ENCODE results near the gene FGF1. TPM values are rescaled to one million over a fixed set of nuclear protein-coding genes. Genes with fewer than 3 reads are reported as not detected.
"Not testable (repeated sequence)": the region's sequence is repeated elsewhere in the genome, so short reads cannot be mapped to it uniquely, and the experiment has no call there.

The FGF1 gene
- total and polyA plus RNA-seq, 5 donors = 23.1 to 39.2 (median 28.7) TPM

GRCh38 chr5:142657446-142657845 lies 28.4 kb downstream of the FGF1 start:
- ATAC-seq (no peak), DNase-seq (no peak)
- 91% methylated on average over 8 of the region's 8 CpGs for WGBS
- Histone ChIP-seq H3K4me3 (ENCODE audit: low read length) (no peak overlapping the region), H3K27ac (ENCODE audit: low read length) (no peak overlapping the region), H3K27me3 (ENCODE audit: control insufficient read depth, insufficient read depth) (no peaks in the 10 kb centered on the region), H3K4me1 (ENCODE audit: control insufficient read depth, insufficient read depth, low read length) (peaks cover 8% of the 10 kb centered on the region), H3K9me3 (ENCODE audit: control insufficient read depth, low read length) (no peaks in the 10 kb centered on the region)
- intact Hi-C loops (cut with DNase I) = loop anchor here in 1 of 4 donors (5.0 kb wide), 1 partner anchor 40 kb away; no protein-coding TSS in a partner anchor

DNA sequence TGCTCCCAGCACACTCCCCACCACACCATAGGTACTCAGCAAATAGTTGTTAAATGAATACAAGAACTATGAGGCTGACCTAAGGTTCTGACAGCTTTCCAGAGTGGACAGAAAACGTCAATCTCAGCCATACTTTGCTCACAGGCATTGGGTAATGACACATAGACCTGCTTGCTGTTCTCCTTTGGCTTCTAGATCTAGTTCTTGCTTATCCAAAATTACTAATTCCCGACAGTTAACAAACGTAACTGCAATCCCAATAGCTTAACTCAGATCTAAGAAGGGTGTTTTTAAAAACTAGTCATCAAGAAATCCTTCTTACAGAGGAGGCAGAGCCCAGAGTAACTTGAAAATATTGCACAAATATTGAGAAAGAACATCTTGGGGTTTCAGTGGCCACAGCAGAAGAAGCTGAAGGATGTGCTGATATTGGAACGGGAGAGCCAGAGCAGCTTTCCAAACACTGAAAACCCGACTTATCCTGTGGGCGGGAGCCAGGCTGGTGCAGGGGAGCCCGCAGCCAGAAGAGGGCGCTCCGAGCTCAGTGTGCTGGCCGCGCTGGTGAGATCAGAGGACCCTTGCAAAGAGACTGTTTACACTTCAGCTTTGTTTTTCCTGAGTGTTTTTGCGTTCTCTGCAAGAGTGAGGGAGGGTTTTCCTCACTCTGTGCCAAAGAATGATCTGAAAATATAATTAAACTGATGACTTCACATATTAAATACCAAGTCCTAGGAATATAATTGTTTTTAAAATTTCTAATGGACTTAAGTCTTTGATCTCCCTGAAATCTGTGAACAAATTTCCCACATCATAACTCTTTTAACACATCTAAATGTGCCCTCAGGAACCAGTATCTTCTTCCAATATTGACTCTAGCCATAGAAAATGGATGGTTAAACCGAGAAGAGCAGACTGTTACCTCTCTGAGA lies 30.3 kb downstream of the FGF1 start:
- Histone ChIP-seq H3K9me3 (ENCODE audit: control insufficient read depth, low read length) (no peaks in the 10 kb centered on the region), H3K4me3 (ENCODE audit: low read length) (no peak overlapping the region), H3K27me3 (ENCODE audit: control insufficient read depth, insufficient read depth) (no peaks in the 10 kb centered on the region), H3K4me1 (ENCODE audit: control insufficient read depth, insufficient read depth, low read length) (peaks cover 8% of the 10 kb centered on the region), H3K27ac (ENCODE audit: low read length) (peak overlapping the region; percentile 78)
- peak; percentile 93 to 95 for ATAC-seq
- 15% methylated on average over 13 of the region's 13 CpGs for WGBS
- peak; percentile 85 to 97 (median 95) for DNase-seq
- intact Hi-C loops (cut with DNase I) = loop anchor here (2.0 to 5.0 kb wide), 3 partner anchors 42 to 47 kb away; no protein-coding TSS in a partner anchor

GRCh38 chr5:142654578-142655058 lies 31.3 kb downstream of the FGF1 start:
- DNase-seq (peak in 2 of 3 donors; percentile 54 to 64), ATAC-seq (peak; percentile 17 to 53)
- Histone ChIP-seq H3K4me3 (ENCODE audit: low read length) (no peak overlapping the region), H3K27ac (ENCODE audit: low read length) (peak overlapping the region; percentile 60), H3K9me3 (ENCODE audit: control insufficient read depth, low read length) (no peaks in the 10 kb centered on the region), H3K27me3 (ENCODE audit: control insufficient read depth, insufficient read depth) (no peaks in the 10 kb centered on the region), H3K4me1 (ENCODE audit: control insufficient read depth, insufficient read depth, low read length) (peaks cover 5% of the 10 kb centered on the region)
- 33% methylated on average over 8 of the region's 8 CpGs for WGBS
- intact Hi-C loops (cut with DNase I) = loop anchor here (2.0 to 5.0 kb wide), 4 partner anchors 42 to 48 kb away; no protein-coding TSS in a partner anchor

- Histone ChIP-seq H3K4me3 (ENCODE audit: low read length) (no peak overlapping the region), H3K4me1 (ENCODE audit: control insufficient read depth, insufficient read depth, low read length) (peaks cover 5% of the 10 kb centered on the region), H3K27me3 (ENCODE audit: control insufficient read depth, insufficient read depth) (no peaks in the 10 kb centered on the region), H3K9me3 (ENCODE audit: control insufficient read depth, low read length) (no peaks in the 10 kb centered on the region), H3K27ac (ENCODE audit: low read length) (no peak overlapping the region)
- 92% methylated on average over 7 of the region's 7 CpGs for WGBS
- intact Hi-C loops (cut with DNase I) = loop anchor here in 2 of 4 donors (5.0 kb wide), 1 partner anchor 41 kb away; no protein-coding TSS in a partner anchor
- no peak for DNase-seq
- ATAC-seq = no peak
Measured at GRCh38 chr5:142653321-142653720, 32.6 kb downstream of the FGF1 start.

DNA sequence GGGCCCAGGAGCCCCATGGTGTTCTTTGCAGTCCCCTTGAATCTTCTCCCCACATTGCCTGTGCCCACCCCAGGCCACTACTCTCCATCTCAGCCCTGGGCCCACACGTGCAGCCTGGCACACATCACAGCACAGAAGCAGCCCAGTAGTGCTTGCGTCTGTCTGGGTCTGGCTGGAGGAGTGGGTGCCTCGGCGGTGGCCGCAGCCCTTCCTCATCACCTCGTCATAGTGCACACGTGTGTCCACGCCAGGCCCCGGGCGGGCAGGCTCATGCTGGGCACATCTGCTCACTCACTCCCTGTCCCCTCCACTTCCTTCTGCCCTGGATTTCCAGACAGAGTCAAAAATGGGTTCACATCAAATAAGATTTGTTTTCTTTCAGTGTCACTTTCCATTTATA lies 33.3 kb downstream of the FGF1 start:
- ATAC-seq = no peak
- DNase-seq = no peak
- H3K9me3 ChIP-seq (ENCODE audit: control insufficient read depth, low read length) = no peaks in the 10 kb centered on the region
- H3K27ac ChIP-seq (ENCODE audit: low read length) = no peak overlapping the region
- H3K4me3 ChIP-seq (ENCODE audit: low read length) = no peak overlapping the region
- WGBS = 83% methylated on average over 10 of the region's 10 CpGs
- peaks cover 5% of the 10 kb centered on the region for H3K4me1 ChIP-seq (ENCODE audit: control insufficient read depth, insufficient read depth, low read length)
- intact Hi-C loops (cut with DNase I) = loop anchor here in 2 of 4 donors (5.0 kb wide), 1 partner anchor 40 kb away; no protein-coding TSS in a partner anchor
- H3K27me3 ChIP-seq (ENCODE audit: control insufficient read depth, insufficient read depth) = no peaks in the 10 kb centered on the region

DNA sequence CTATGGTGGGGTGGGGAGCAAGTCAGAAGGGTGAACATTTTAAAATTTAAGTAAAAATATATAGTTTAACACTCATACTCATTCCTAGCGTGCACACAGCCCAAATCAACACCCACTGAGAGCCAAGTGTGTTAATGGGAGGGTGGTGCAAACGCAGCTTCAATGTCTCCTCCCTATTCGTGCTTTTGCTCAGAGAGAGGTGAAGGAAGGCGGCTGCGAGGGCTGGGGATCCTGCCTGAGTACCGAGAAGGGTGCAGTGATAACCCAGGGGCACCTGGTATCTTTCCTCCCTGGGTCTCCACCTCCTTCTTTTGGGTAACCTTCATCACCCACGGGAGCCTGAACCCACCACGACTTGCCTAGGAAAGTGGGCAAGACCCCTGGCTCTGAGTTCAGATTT lies 35.0 kb downstream of the FGF1 start:
- Histone ChIP-seq H3K4me3 (ENCODE audit: low read length) (no peak overlapping the region), H3K4me1 (ENCODE audit: control insufficient read depth, insufficient read depth, low read length) (peaks cover 5% of the 10 kb centered on the region), H3K27me3 (ENCODE audit: control insufficient read depth, insufficient read depth) (no peaks in the 10 kb centered on the region), H3K9me3 (ENCODE audit: control insufficient read depth, low read length) (no peaks in the 10 kb centered on the region), H3K27ac (ENCODE audit: low read length) (no peak overlapping the region)
- intact Hi-C loops (cut with DNase I) = loop anchor here in 2 of 4 donors (5.0 kb wide), 1 partner anchor 39 kb away; no protein-coding TSS in a partner anchor
- DNase-seq = no peak
- WGBS = 73% methylated on average over 8 of the region's 8 CpGs
- no peak for ATAC-seq

- H3K27ac ChIP-seq (ENCODE audit: low read length) = no peak overlapping the region
- H3K9me3 ChIP-seq (ENCODE audit: control insufficient read depth, low read length) = no peaks in the 10 kb centered on the region
- intact Hi-C loops (cut with DNase I) = loop anchor here in 2 of 4 donors (5.0 kb wide), 1 partner anchor 38 kb away; no protein-coding TSS in a partner anchor
- H3K27me3 ChIP-seq (ENCODE audit: control insufficient read depth, insufficient read depth) = no peaks in the 10 kb centered on the region
- 72% methylated on average over 3 of the region's 3 CpGs for WGBS
- ATAC-seq = no peak
- peaks cover 3% of the 10 kb centered on the region for H3K4me1 ChIP-seq (ENCODE audit: control insufficient read depth, insufficient read depth, low read length)
- DNase-seq = no peak
- no peak overlapping the region for H3K4me3 ChIP-seq (ENCODE audit: low read length)
Measured at GRCh38 chr5:142650060-142650459, 35.8 kb downstream of the FGF1 start.

GRCh38 chr5:142648108-142648507 lies 37.8 kb downstream of the FGF1 start:
- not testable (repeated sequence) for H3K9me3 ChIP-seq (ENCODE audit: control insufficient read depth, low read length); DNase-seq
- 95% methylated on average over 3 of the region's 3 CpGs for WGBS

GRCh38 chr5:142645456-142645855 lies 40.4 kb downstream of the FGF1 start:
- H3K9me3 ChIP-seq (ENCODE audit: control insufficient read depth, low read length) = no peaks in the 10 kb centered on the region
- no peak overlapping the region for H3K27ac ChIP-seq (ENCODE audit: low read length)
- DNase-seq = no peak
- H3K4me3 ChIP-seq (ENCODE audit: low read length) = no peak overlapping the region
- H3K27me3 ChIP-seq (ENCODE audit: control insufficient read depth, insufficient read depth) = no peaks in the 10 kb centered on the region
- peaks cover 5% of the 10 kb centered on the region for H3K4me1 ChIP-seq (ENCODE audit: control insufficient read depth, insufficient read depth, low read length)
- intact Hi-C loops (cut with DNase I) = no loop called here
- no peak for ATAC-seq
- 38% methylated on average over 1 of the region's 1 CpG for WGBS

More at GRCh38 chr5:142648108-142648507, 37.8 kb downstream of the FGF1 start:
- H3K27ac ChIP-seq (ENCODE audit: low read length); intact Hi-C loops (cut with DNase I); H3K4me1 ChIP-seq (ENCODE audit: control insufficient read depth, insufficient read depth, low read length); ATAC-seq; H3K4me3 ChIP-seq (ENCODE audit: low read length); H3K27me3 ChIP-seq (ENCODE audit: control insufficient read depth, insufficient read depth): not testable (repeated sequence)

GRCh38 chr5:142644640-142645361 lies 41.1 kb downstream of the FGF1 start:
- Histone ChIP-seq H3K9me3 (ENCODE audit: control insufficient read depth, low read length) (no peaks in the 10 kb centered on the region), H3K4me3 (ENCODE audit: low read length) (no peak overlapping the region), H3K4me1 (ENCODE audit: control insufficient read depth, insufficient read depth, low read length) (peaks cover 5% of the 10 kb centered on the region), H3K27ac (ENCODE audit: low read length) (no peak overlapping the region), H3K27me3 (ENCODE audit: control insufficient read depth, insufficient read depth) (no peaks in the 10 kb centered on the region)
- peak; percentile 73 to 94 for ATAC-seq
- intact Hi-C loops (cut with DNase I) = no loop called here
- 33% methylated on average over 10 of the region's 10 CpGs for WGBS
- DNase-seq = peak in 1 of 3 donors; percentile 44

All from right cardiac atrium (tissue), 5 donors.